ENCODE results near the gene ANXA8.

The ANXA8 gene

GRCh38 chr10:47420305-47421056 lies 63.4 kb downstream of the ANXA8 start:
- Mint-ChIP-seq H3K27me3 (ENCODE audit: low read depth) (no peaks in the 10 kb centered on the region), H3K4me1 (no peaks in the 10 kb centered on the region), H3K9me3 (no peaks in the 10 kb centered on the region), H3K36me3 (ENCODE audit: low read depth) (no peaks in the 10 kb centered on the region), H3K27ac (no peak overlapping the region), H3K4me3 (no peak overlapping the region)
- no peak for TF ChIP-seq CTCF (IDR thresholded peaks at IDR 0.05; ENCODE audit: unreplicated experiment in 3 of 3)

GRCh38 chr10:47419421-47419820 lies 64.5 kb downstream of the ANXA8 start:
- H3K27me3 Mint-ChIP-seq (ENCODE audit: low read depth): no peaks in the 10 kb centered on the region
- H3K36me3 Mint-ChIP-seq (ENCODE audit: low read depth): no peaks in the 10 kb centered on the region
- H3K4me3 Mint-ChIP-seq: no peak overlapping the region
- H3K27ac Mint-ChIP-seq: no peak overlapping the region
- no peaks in the 10 kb centered on the region for H3K4me1 Mint-ChIP-seq
- no peaks in the 10 kb centered on the region for H3K9me3 Mint-ChIP-seq
- TF ChIP-seq CTCF (IDR thresholded peaks at IDR 0.05; ENCODE audit: unreplicated experiment in 3 of 3): no peak

- no peaks in the 10 kb centered on the region for H3K27me3 Mint-ChIP-seq (ENCODE audit: low read depth)
- no peaks in the 10 kb centered on the region for H3K9me3 Mint-ChIP-seq
- no peak for TF ChIP-seq CTCF (IDR thresholded peaks at IDR 0.05; ENCODE audit: unreplicated experiment in 3 of 3)
- H3K4me1 Mint-ChIP-seq: no peaks in the 10 kb centered on the region
- H3K4me3 Mint-ChIP-seq: no peak overlapping the region
- no peak overlapping the region for H3K27ac Mint-ChIP-seq
- H3K36me3 Mint-ChIP-seq (ENCODE audit: low read depth): no peaks in the 10 kb centered on the region
Observed at GRCh38 chr10:47418966-47419365, 64.9 kb downstream of the ANXA8 start.

- H3K4me3 Mint-ChIP-seq: no peak overlapping the region
- H3K36me3 Mint-ChIP-seq (ENCODE audit: low read depth): no peaks in the 10 kb centered on the region
- H3K27me3 Mint-ChIP-seq (ENCODE audit: low read depth): peaks cover 6% of the 10 kb centered on the region
- H3K27ac Mint-ChIP-seq: no peak overlapping the region
- H3K4me1 Mint-ChIP-seq: no peaks in the 10 kb centered on the region
- H3K9me3 Mint-ChIP-seq: no peaks in the 10 kb centered on the region
- TF ChIP-seq CTCF (IDR thresholded peaks at IDR 0.05; ENCODE audit: unreplicated experiment in 3 of 3): no peak
Observed at GRCh38 chr10:47418321-47418720, 65.6 kb downstream of the ANXA8 start.

Data from nephron (organoid).